Measurements from ENCODE around the gene RBM4. TPM values are rescaled to one million over a fixed set of nuclear protein-coding genes. Genes with fewer than 3 reads are reported as not detected.

Gene RBM4
- total RNA-seq, 1 experiment from 2014 or later, result 164 TPM

GRCh38 chr11:66619080-66619554, 19.4 kb upstream of the RBM4 start:
- no peak overlapping the region for H3K27ac ChIP-seq (ENCODE audit: low read length)
- H3F3A ChIP-seq (ENCODE audit: low read length, unreplicated experiment), result no peaks in the 10 kb centered on the region
- no TSS peak for BruUV-seq (replicated peaks)
- peaks cover 89% of the 10 kb centered on the region for H3K79me2 ChIP-seq (ENCODE audit: low read length)
- H3K4me3 ChIP-seq (ENCODE audit: low read length), result peak overlapping the region; percentile 89
- peak overlapping the region; percentile 88 for H3K4me2 ChIP-seq (ENCODE audit: low read length)
- H3K9me3 ChIP-seq (ENCODE audit: low read length), result no peaks in the 10 kb centered on the region
- H3K36me3 ChIP-seq (ENCODE audit: low read depth, low read length), result peaks cover 52% of the 10 kb centered on the region
- no peak overlapping the region for H2AFZ ChIP-seq (ENCODE audit: low read length)
- H3K27me3 ChIP-seq (ENCODE audit: low read length), result no peaks in the 10 kb centered on the region
- ChIA-PET POLR2A (ENCODE audit: unreplicated experiment) (interaction anchor here (0.5 to 1.4 kb wide), 2 partner anchors 19 to 249 kb away, joined by 14 to 16 read pairs; no protein-coding TSS in a partner anchor), CTCF (interaction anchor here (0.6 kb wide), 1 partner anchor 22 kb away, joined by 6 read pairs; no protein-coding TSS in a partner anchor)
- no peak for TF ChIP-seq EZH2 (IDR thresholded peaks at IDR 0.05; ENCODE audit: low read length, unreplicated experiment)
- no peak for TF ChIP-seq EZH2phosphoT487 (IDR thresholded peaks at IDR 0.05; ENCODE audit: borderline replicate concordance, low read length)
- no peak for TF ChIP-seq CTCF (conservative IDR thresholded peaks at IDR 0.05; ENCODE audit: low read depth, low read length)
- no peaks in the 10 kb centered on the region for H3K9me2 ChIP-seq (replicated peaks; ENCODE audit: low read length)
- intact Hi-C loops (cut with micrococcal nuclease), result no loop called here
- peaks cover 21% of the 10 kb centered on the region for H3K4me1 ChIP-seq (ENCODE audit: insufficient read depth, low read length)
- no peak for DNase-seq
- peak overlapping the region; percentile 94; the same call in 1 of the 2 replicates for H3K9ac ChIP-seq (ENCODE audit: low read length)
- ATAC-seq, result no peak
- peaks cover 70% of the 10 kb centered on the region for H4K20me1 ChIP-seq (ENCODE audit: low read length)

GRCh38 chr11:66624450-66624849, 14.1 kb upstream of the RBM4 start:
- H3K36me3 ChIP-seq (ENCODE audit: low read depth, low read length), result peaks cover 83% of the 10 kb centered on the region
- ChIA-PET CTCF (no interaction called here), POLR2A (ENCODE audit: unreplicated experiment) (no interaction called here)
- H3K79me2 ChIP-seq (ENCODE audit: low read length), result peaks cover 100% of the 10 kb centered on the region
- no TSS peak for BruUV-seq (replicated peaks)
- no peak overlapping the region for H2AFZ ChIP-seq (ENCODE audit: low read length)
- ATAC-seq (no peak), DNase-seq (no peak)
- no peak overlapping the region for H3K27ac ChIP-seq (ENCODE audit: low read length)
- TF ChIP-seq EZH2 (IDR thresholded peaks at IDR 0.05; ENCODE audit: low read length, unreplicated experiment) (no peak), CTCF (conservative IDR thresholded peaks at IDR 0.05; ENCODE audit: low read depth, low read length) (no peak)
- intact Hi-C loops (cut with micrococcal nuclease), result no loop called here
- no peak overlapping the region for H3K4me3 ChIP-seq (ENCODE audit: low read length)
- H3K9ac ChIP-seq (ENCODE audit: low read length), result no peak overlapping the region
- H3K4me1 ChIP-seq (ENCODE audit: insufficient read depth, low read length), result peaks cover 6% of the 10 kb centered on the region
- peaks cover 9% of the 10 kb centered on the region for H3F3A ChIP-seq (ENCODE audit: low read length, unreplicated experiment)
- peaks cover 97% of the 10 kb centered on the region for H4K20me1 ChIP-seq (ENCODE audit: low read length)
- H3K9me3 ChIP-seq (ENCODE audit: low read length), result no peaks in the 10 kb centered on the region
- no peak overlapping the region for H3K4me2 ChIP-seq (ENCODE audit: low read length)
- no peaks in the 10 kb centered on the region for H3K9me2 ChIP-seq (replicated peaks; ENCODE audit: low read length)
- H3K27me3 ChIP-seq (ENCODE audit: low read length), result no peaks in the 10 kb centered on the region

- BruUV-seq (replicated peaks), result no TSS peak
- no peak overlapping the region for H2AFZ ChIP-seq (ENCODE audit: low read length)
- no peaks in the 10 kb centered on the region for H3K27me3 ChIP-seq (ENCODE audit: low read length)
- no peaks in the 10 kb centered on the region for H3K9me3 ChIP-seq (ENCODE audit: low read length)
- no peak overlapping the region for H3K4me2 ChIP-seq (ENCODE audit: low read length)
- POLR2A ChIA-PET (ENCODE audit: unreplicated experiment), result no interaction called here
- H4K20me1 ChIP-seq (ENCODE audit: low read length), result peaks cover 97% of the 10 kb centered on the region
- H3K4me1 ChIP-seq (ENCODE audit: insufficient read depth, low read length), result no peaks in the 10 kb centered on the region
- intact Hi-C loops (cut with micrococcal nuclease), result no loop called here
- DNase-seq (no peak), ATAC-seq (no peak)
- no peak overlapping the region for H3K27ac ChIP-seq (ENCODE audit: low read length)
- H3K36me3 ChIP-seq (ENCODE audit: low read depth, low read length), result peaks cover 87% of the 10 kb centered on the region
- no peak overlapping the region for H3K4me3 ChIP-seq (ENCODE audit: low read length)
- no peak for TF ChIP-seq EZH2 (IDR thresholded peaks at IDR 0.05; ENCODE audit: low read length, unreplicated experiment)
- TF ChIP-seq CTCF (conservative IDR thresholded peaks at IDR 0.05; ENCODE audit: low read depth, low read length), result no peak
- TF ChIP-seq EZH2phosphoT487 (IDR thresholded peaks at IDR 0.05; ENCODE audit: borderline replicate concordance, low read length), result no peak
- peaks cover 100% of the 10 kb centered on the region for H3K79me2 ChIP-seq (ENCODE audit: low read length)
- no peak overlapping the region for H3K9ac ChIP-seq (ENCODE audit: low read length)
- H3F3A ChIP-seq (ENCODE audit: low read length, unreplicated experiment), result peaks cover 9% of the 10 kb centered on the region
- H3K9me2 ChIP-seq (replicated peaks; ENCODE audit: low read length), result no peaks in the 10 kb centered on the region
- CTCF ChIA-PET, result no interaction called here
Measured at GRCh38 chr11:66625041-66625751, 13.3 kb upstream of the RBM4 start.
